NT2/D1 (cell line): Measurements from ENCODE around the gene IGSF8.

Experiments
- SUZ12 ChIP-seq: IDR thresholded peaks from 2 replicates; pipeline ENCODE4 v1.6.1; 2011; ENCODE audit not compliant: insufficient read length, insufficient read depth; ENCODE audit errors: extremely low read depth
- YY1 ChIP-seq: IDR thresholded peaks from 2 replicates; pipeline ENCODE4 v1.6.1; 2011; ENCODE audit not compliant: insufficient read length, insufficient read depth
- ZNF274 ChIP-seq: IDR thresholded peaks from 2 replicates; pipeline ENCODE4 v1.6.1; 2011; ENCODE audit warnings: mild to moderate bottlenecking, low read depth, low read length

DNA sequence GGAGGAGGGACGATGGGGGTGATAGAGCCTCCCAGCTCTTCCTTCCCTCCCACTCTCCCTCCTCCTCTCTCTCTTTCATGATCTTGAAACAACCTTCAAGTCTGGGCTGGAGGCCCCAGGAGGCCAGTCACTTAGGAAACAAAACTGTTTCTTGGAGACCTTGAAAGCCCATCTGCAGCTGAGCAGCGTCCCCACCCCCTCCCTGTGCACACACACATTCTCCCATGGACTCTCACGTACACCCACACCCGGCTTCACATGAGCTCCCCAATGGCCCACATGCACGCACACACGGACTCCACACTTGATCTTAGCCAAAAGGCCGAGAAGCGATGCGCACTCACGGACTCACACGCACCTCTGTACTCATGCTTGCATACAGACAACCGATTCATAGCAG, 13.9 kb upstream of the IGSF8 start:
- TF ChIP-seq YY1 (no peak), SUZ12 (no peak), ZNF274 (no peak)
